Kidney glomerular epithelial cell (primary cell): ENCODE measurements around the gene SLC24A3.
"Not testable (repeated sequence)": the region's sequence is repeated elsewhere in the genome, so short reads cannot be mapped to it uniquely, and the experiment has no call there.

Experiments used
- DNase-seq: peaks from one replicate; lab custom pipeline; 2025; lab: John Stamatoyannopoulos, UW

SLC24A3 gene

DNA sequence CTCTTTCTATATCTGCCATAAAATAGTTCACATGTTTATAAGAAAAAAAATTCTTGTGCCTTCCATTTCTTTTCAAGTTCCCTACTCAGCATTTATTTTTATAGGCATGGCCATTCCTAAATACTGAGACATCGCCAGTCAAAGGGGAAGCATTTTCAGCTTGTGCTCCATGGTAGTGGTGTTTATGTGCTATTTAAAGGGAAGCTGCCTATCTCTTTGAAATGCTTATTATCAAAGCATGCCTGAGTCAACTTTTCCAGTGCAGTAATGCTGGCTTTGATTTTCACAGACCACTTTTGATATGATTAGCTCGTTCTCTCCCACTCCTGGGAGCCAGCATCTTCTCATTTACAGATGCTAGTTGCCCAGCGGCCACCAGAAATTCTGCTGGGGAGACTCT is 421.5 kb downstream of the SLC24A3 start:
- DNase-seq = no peak

DNA sequence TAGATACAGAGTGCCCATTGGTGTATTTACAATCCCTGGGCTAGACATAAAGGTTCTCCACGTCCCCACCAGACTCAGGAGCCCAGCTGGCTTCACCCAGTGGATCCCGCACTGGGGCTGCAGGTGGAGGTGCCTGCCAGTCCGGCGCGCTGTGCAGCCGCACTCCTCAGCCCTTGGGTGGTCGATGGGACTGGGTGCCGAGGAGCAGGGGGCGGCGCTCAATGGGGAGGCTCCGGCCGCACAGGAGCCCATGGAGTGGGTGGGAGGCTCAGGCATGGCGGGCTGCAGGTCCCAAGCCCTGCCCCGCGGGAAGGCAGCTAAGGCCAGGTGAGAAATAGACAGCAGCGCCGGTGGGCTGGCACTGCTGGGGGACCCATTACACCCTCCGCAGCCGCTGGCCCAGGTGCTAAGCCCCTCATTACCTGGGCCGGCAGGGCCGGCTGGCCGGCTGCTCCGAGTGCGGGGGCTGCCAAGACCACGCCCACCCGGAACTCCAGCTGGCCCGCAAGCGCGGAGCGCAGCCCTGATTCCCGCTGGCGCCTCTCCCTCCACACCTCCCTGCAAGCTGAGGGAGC is 427.1 kb downstream of the SLC24A3 start:
- DNase-seq = not testable (repeated sequence)

DNA sequence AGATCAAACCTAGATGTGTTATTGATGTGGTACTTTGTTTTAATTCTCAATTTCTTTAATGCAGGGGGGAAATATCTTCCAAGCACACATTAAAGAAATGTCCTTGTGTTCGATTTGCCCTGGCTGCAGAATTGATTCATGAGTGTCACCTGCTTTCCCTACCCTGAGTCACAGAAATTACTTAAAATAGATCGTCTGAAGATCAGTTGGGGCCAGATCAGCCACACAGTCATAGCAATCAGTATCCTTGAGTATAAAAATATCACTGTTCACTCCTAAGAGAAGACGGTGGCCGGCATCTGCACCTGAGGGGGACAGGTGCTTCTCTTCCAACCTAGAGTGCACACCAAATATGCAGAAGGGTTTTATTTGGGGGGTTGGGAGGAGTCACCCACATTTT is 430.4 kb downstream of the SLC24A3 start:
- DNase-seq = no peak

- no peak for DNase-seq
Observed at GRCh38 chr20:19644085-19644484, 431.6 kb downstream of the SLC24A3 start.

DNA sequence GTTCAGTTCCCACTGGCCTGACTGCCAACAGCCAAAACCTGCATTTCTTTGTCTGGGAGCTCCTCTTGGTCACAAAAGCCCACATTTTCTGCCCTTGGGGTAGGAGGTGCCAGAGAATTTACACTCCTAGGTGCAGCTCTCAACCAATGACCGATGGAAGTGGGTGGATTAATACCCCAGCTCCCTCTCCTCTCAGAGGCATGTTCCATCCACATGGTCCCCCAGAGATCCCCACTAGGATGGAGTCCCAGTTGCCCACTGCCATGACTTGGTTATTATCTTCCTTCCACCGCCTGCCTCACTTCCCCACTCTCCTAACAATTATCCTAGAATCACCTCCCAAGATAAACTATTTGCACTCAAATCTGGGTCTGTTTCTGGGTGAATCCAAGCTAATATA is 434.5 kb downstream of the SLC24A3 start:
- no peak for DNase-seq

- no peak for DNase-seq
Observed at GRCh38 chr20:19648024-19648423, 435.6 kb downstream of the SLC24A3 start.

- no peak for DNase-seq
Observed at GRCh38 chr20:19649041-19649440, 436.6 kb downstream of the SLC24A3 start.

DNA sequence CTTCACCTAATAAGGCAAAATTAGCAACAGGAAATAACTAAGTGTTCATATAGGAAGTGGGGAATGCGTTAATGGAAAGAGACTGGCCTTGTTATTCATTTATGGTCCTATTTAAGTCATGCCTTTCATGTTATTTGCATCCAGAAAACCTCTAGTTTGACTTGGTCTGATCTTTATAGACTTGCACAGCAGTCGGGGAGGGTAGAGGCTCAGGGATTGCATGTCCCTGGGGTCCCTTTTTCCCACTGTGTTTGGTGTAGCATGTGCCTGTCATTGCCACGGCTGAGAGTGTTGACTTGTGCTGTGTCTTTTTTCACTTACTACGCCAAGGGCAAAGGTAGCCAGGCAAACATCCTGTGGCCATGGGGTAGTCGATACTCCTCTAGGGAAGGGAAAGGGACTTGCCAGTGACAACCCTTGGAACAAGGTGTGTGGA is 440.2 kb downstream of the SLC24A3 start:
- DNase-seq = no peak

GRCh38 chr20:19653327-19653726 is 440.9 kb downstream of the SLC24A3 start:
- DNase-seq = no peak

DNA sequence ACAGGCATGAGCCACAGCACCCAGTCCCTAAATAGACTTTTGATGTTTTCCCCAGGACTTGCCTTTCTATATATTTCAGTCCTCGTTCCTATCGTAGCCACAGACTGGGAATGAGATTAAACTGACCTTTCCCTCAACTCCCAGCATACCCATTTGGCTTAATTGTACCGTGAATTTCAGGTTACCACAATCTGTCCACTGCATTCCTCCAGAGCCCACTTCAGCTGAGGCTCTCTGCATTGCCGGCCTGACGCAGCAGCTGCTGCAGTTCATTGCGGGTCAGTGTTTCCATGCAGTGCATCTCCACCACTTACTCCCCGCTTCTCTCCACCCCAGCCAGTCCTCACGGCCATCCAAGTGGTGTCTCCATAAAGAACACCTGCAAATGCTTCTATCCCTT is 442.5 kb downstream of the SLC24A3 start:
- no peak for DNase-seq

- no peak for DNase-seq
Observed at GRCh38 chr20:19658137-19658536, 445.7 kb downstream of the SLC24A3 start.

- peak; percentile 26 for DNase-seq
Observed at GRCh38 chr20:19659448-19659847, 447.0 kb downstream of the SLC24A3 start.

DNA sequence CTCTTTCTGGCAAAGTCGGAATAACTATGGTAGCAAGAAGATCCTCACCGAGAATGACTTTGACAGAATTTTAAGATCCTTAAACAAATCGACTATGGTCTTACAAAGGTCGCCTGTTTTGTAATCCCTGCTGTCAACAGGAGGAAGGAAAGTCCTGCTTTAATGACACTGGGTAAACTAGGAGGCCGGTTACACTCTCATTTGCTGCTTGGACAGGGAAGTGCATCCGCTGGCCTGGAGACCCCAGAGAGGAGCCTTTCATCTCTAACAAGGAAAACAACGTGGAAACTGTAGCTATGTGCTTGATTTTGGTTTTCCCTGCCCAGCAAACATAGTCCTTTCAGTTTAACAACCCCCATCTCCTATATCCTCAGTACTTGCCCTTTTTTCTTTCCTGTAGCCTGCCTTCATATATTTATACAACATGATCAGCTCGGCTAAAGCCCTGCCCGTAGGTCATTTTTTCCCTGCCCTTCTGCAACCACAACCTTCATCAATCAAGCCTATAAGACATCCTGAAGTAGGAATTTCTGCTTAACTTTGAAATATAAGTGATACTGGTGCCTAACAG is 448.5 kb downstream of the SLC24A3 start:
- DNase-seq = no peak

DNA sequence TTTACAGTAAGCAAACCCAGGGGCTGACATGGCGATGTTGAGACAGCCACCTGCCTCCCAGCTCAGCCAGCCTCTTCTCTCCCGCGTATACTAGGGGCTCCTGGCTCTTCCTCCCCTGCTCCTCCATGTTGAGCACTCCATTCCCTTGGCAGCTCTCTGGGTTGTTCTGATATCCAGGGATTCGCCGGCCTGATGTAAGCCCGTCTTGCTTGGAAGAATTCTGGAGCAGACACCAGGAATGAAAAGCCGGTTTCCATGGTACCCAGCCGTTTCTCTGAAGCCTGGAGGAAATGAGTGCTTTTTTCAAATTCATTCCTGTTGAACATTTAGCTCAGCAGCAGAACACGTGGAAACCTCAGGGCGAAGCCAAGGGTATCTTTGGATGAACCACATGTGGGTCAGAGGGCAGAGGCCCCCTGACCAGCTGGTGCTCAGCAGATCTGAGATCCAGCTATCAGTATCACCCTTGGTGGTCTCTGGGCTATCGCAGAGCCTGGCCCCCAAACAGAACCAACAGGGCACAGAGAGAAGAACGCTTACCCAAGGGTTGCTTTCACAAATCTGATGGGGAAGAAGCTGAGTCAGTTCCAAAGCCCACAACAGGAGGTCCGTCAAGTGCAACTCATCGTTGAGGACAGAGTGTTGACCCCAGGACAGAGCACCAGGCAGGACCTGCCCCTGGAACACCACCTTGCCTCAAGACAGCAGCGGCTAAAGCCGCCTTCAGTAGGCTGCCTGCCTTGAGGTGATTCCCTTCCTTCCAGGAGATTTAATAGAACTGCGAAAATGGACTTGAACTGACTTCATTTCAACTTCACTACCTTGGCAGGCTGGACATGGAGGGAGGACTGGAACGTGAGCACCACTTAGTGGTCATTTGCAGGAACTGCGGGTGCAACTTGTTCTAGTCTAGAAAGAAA is 449.5 kb downstream of the SLC24A3 start:
- DNase-seq = peak; percentile 73

- DNase-seq = no peak
Observed at GRCh38 chr20:19662637-19662995, 450.2 kb downstream of the SLC24A3 start.

- DNase-seq = no peak
Observed at GRCh38 chr20:19668418-19668817, 456.0 kb downstream of the SLC24A3 start.

GRCh38 chr20:19670829-19671228 is 458.4 kb downstream of the SLC24A3 start:
- no peak for DNase-seq

GRCh38 chr20:19671374-19671773 is 458.9 kb downstream of the SLC24A3 start:
- no peak for DNase-seq

GRCh38 chr20:19672498-19672897 is 460.1 kb downstream of the SLC24A3 start:
- DNase-seq = no peak

DNA sequence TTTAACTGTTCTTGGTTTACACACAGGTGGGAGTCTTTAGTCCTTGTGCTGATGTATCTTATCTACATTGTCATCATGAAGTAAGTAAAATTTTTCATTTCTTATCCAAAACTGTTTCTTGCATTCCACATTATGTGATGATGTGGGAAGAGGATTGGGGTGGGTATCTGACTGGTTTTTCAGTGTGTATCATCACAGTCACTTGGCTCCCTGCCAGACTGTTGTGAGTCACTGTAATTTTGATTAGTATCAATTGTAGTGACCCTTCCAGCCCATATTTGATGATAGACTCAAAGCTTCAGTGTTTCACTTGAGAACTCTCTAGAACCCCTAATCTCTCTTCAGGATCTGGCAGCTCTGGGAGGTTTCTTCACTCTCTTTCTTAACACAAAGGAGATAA is 461.1 kb downstream of the SLC24A3 start:
- DNase-seq = no peak

GRCh38 chr20:19676202-19676601 is 463.8 kb downstream of the SLC24A3 start:
- no peak for DNase-seq

DNA sequence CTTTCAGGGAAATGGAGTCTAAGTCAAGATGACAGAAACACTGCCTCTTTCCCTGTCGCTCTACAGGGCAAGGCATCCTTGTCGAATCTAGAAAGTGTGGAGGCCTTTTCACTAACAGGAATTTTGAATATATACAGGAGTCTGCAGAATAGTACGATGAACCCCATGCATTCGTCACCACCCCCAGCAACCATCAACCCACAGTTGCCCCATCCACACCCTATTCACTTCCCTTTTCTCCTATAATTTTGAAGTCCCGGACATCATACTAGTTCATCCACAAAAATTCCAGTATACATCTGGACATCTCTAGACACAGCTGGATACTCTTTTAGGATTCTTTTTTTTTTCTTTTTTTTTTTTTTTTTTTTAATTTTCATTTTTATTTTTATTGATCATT is 464.9 kb downstream of the SLC24A3 start:
- no peak for DNase-seq

- not testable (repeated sequence) for DNase-seq
Observed at GRCh38 chr20:19678591-19678990, 466.1 kb downstream of the SLC24A3 start.
